GM12872 (cell line): ENCODE results near the gene APC.

Source experiments
- CTCF ChIP-seq: IDR thresholded peaks from 3 replicates; pipeline ENCODE4 v1.5.1; 2011; ENCODE audit warnings: low read depth, mild to moderate bottlenecking, low read length, moderate library complexity; ENCODE audit not compliant: insufficient read depth

APC gene

GRCh38 chr5:112844489-112844888 is 106.8 kb downstream of the APC start:
- no peak for TF ChIP-seq CTCF

GRCh38 chr5:112846556-112846955 is 108.9 kb downstream of the APC start:
- TF ChIP-seq CTCF, result no peak

GRCh38 chr5:112847306-112847705 is 109.6 kb downstream of the APC start:
- no peak for TF ChIP-seq CTCF

- TF ChIP-seq CTCF, result peak; percentile 75
Measured at GRCh38 chr5:112848116-112848811, 110.6 kb downstream of the APC start.

GRCh38 chr5:112849912-112850311 is 112.2 kb downstream of the APC start:
- TF ChIP-seq CTCF, result no peak

GRCh38 chr5:112854651-112855050 is 117.0 kb downstream of the APC start:
- no peak for TF ChIP-seq CTCF

- no peak for TF ChIP-seq CTCF
Measured at GRCh38 chr5:112857866-112858265, 120.2 kb downstream of the APC start.
